GM19455 (cell line): Measurements from ENCODE around the gene TRMT1.

ENCODE experiments used
- ATAC-seq: cut with Tn5 transposase; IDR thresholded peaks from one replicate; pipeline ENCODE4 v1.9.1; 2021; ENCODE audit not compliant: unreplicated experiment

Gene TRMT1

DNA sequence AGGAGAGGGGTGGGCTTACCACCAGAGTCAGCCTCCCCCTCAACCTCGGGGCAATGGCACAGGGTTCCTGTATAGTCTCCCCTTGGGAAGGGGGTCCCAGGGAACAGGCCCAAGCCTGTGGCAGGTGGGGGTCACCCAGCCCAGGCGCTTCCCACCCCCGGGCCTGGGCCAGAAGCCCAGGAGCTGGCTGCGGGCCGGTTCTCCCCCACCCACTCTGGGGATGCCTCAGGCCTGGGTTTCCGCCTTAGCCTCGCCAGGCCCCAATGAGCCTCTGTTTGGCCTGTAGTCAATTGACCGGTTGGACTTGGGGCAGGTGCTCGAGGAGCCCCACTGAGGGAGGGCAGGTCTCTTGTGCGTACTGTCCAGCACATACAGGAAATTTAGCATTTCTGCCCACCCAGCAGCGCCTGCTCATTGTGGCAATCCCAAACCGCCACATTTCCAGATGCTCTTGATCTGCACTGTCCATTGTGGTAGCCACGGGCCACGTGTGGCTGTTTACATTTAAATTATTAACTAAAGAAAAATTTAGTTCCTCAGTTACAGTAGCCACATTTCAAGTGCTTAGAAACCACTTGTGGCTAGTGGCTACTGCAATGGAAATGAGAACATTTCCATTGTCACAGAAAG, 23.8 kb downstream of the TRMT1 start:
- no peak for ATAC-seq

DNA sequence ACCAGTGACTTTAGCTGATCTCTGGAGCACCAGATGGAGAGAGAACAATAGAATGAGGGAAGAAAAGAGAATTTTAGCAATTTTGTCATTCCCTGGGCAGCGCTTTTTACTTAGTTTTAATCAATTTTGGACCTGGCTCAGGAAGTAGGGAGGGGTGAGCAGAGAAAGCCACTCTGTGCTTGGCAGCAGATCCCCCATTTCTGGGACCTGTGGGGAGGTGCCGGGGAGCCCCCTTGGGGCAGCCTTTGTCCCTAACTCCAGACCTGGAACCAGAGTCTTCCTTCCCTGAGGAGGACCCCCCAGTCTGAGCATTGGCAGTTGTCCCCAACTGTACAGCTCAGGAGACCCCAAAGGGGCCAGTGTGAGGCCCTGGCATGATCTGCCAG, 24.4 kb downstream of the TRMT1 start:
- no peak for ATAC-seq

DNA sequence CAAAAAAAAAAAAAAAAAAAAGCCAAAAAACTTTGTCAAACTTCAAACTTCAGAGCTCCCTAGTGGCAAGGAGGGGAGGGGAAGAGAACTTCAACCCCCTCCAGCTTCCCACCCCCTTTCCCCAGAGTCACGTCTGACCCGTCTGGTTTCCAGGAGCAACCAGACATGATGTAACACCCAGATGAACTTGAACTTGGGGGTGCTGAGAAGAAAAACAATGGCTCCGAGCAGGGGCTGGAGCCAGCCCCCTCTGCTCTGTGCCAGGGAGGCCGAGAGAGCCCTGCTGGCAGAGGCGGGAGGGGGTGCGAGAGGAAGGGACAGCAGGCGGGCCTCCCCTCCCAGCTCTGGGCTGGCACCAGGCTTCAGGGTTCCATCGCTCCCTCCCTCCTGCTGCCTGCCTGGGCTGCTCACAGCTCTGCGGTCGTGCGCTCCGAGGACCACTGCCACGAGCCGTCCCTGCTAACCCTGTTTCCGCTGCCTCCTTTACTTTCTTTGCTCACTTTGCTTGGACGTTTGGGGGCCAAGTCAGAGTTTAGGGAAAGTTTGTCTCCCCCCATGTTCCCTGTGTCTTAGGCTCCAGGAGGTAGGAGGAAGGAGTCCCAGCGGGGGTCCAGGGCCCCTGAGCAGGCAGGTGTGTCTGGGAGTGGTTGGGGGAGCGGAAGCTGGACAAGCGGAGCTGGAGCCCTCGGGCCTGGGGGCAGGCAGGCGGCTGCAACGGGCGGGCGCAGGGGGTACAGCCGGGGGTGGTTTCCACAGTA, 25.0 kb downstream of the TRMT1 start:
- ATAC-seq: no peak

DNA sequence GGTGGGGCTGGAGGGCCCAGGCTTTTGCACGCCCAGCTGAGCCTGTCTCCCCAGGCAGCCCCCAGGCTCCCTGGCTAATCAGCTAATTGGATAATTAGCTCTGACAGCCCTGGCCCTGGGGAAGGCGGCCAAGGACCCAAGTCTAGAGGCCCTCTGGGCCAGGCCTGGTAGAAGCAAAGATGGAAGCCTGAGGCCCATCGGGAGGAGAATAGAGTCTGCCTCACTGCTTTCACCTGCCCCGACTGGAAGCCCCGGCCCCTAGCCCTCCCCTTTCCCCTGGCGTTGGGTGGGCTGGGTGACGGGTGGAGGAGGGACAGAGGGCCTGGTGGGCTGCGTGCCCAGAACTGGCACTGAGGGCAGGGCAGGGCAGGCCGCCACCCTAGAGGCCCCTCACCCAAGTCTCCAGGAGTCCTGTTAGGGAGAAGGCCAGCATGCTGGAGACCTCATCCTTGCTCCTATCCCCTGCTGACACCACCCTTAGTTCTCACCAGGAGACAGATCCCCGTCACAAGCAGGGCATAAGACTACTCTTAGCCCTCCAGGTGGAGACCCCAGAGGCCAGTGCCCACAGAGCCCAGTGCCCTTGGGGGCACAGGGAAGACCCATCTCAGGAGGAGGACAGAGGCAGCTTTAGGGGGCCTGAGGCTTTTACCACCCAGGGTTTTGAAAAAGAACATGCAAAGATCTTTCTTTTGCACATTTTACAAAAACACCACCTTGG, 25.9 kb downstream of the TRMT1 start:
- no peak for ATAC-seq

DNA sequence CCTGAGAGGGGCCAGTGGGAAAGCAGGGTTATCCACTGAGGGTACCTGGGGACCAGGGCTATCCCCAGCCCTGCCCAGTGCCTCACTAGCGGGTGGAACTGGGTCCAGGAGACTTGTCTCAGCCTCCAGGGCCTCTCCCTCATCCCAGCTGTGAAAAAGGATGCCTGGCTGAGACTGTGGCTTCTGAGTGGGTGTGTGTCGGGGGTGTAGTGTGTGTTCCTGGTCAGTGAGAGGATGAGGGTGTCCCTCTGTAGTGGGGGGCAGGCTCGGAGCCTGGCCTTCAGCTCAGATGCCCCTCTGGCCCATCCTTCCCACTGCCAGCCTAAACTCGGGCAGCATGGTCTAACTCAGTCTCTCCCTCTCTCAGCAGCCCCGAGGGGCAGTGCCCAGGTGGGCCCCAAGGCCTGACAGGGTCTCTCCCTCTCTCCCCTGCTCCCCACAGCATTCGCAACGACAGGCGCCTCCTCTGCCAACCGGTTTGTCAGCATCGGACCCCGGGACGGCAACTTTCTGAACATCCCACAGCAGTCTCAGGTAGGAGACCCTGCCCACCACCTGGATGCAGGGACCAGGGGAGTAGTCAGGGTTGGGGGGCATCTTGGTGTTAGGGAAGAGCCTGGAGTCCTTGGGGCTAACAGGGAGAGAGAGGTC, 26.6 kb downstream of the TRMT1 start:
- no peak for ATAC-seq

DNA sequence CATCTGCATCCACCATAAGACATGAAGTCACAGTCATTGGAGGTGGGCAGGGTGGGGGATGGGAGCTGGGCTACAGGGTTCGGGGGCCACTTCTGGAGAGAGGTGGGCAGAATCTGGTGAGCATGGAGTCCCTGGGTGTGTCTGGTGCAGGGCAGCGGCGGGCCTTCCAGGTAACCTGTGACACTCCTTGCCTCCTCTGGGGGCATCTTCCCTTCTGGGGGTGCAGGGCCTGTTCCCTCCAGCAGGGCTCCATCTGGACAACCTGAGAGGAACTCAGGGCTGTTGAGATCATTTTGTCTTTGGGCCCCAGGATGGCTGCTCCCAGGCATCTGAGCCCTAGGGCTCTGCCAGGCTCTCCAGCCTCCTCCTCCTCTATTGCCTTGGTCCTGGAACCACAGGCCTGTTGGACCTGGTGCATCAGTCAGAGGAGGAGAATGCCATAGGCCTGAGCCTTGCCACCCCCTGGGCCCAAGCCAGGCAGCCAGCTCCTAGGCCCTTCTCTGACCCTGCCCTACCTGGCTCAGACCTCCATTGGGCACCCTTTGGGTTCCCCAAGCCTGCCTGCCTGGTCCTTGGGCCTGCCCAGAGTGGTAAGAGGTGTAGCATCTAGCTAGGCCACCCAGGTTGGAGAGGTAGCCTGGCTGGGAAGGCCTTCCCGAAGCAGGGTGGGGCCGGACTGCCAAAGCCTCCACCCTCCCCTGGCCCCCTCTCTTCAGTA, 27.2 kb downstream of the TRMT1 start:
- ATAC-seq: no peak

DNA sequence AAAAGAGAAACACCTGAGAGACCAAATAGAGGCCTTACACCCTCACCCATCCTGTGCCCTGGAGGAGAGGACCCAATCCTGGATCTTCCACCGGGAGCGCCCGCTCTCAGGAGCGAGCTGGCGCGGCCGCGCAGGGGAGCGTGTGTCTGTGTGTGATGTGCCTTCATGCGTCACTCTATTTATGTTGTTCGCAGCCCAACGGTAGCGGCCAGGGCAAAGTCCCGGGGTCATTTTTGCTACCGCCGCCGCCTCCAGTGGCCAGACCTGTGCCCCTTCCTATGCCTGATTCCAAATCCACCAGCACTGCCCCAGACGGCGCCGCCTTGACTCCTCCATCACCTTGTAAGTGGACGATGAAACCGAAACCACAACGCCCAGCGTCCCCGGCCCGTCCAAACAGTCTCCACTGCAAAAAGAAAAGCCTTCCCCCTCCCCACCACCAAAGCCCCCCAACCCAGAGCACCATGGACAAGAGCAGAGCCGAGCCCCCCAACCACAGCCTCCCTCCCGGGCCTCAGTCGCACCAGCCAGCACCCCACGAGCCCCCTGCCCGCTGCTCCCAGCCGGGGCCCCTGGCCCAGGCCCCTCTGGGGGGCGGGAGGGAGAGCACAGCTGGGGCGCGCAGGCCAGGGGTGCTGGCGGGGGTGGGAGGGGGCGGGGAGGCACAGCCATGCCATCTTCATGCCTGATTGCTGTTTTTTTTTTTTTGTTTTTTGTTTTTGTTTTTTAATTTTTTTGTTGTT, 28.6 kb downstream of the TRMT1 start:
- ATAC-seq: no peak

DNA sequence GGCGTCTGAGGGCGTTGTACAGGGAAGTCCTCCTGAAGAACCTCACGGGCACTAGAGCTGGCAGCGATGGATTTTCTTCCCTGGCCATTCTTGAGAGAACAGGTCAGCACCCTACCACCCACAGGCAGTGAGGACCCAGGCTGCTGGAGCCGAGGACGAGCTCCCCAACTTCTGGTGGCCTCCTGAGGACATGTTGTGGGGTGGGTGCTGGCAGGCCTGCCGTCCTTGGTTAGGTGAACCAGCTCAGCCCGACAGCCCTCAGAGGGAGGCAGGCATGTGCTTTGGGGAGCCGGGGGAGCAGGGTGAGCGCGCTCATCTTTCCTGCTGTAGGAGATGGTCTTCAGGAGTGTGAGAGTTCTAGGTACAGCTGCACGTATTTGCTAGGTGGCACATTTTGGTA, 29.2 kb downstream of the TRMT1 start:
- ATAC-seq: no peak

DNA sequence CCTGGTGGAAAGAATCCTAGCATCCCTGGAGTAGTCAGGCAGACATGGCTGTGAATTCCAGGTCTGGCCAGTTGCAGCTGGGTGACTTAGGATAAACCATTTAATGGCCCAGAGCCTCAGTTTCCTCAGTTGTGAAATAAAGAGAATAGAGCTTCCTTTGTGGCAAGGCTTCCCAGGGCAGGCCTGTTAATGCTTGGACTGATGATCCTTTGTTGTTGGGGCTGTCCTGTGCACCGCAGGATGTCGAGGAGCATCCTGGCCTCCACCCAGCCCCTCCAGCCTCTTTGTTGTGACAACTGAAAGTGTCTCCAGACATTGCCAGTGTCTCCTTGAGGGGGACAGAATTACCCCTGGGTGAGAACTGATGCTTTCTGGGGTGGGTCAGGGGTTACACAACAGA, 30.2 kb downstream of the TRMT1 start:
- ATAC-seq: no peak

DNA sequence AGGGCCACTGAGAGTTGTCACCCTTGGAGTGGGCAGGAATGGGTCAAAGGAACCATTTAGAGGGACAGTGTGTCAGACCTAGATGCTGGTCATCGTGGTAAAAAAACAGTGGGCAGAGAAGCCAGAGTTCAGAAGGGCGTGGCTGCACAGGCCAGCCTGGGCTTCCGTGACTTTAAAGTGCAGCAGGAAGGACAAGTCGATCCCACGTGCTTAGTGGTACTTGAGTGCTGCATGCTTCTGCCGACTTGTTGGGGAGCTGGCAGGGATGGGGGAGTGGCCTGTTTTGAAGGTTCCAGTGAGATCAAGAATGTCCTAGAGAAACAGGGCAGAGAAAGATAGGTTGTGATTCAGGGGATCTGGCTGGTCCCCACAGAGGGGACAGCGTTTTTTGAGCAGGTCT, 30.9 kb downstream of the TRMT1 start:
- ATAC-seq: no peak

DNA sequence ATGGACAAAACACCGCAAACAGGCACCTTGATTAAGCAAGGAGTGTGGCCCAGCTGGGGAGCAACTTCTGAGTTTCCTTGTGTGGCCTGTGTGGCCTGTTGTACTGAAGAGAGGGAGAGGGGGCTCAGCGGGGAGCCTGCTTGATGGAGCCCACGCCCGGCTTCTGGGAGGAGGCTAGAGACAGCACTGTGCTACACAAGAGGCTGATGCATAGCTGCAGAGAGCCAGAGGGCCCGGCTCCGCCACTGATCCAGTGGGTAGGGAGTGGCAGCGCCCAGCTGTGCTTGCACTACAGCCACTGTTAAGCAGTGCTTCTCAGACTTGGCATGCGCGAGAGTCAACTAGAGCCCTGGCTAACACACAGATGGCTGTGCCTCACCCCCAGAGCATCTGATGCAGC, 32.9 kb downstream of the TRMT1 start:
- ATAC-seq: no peak

DNA sequence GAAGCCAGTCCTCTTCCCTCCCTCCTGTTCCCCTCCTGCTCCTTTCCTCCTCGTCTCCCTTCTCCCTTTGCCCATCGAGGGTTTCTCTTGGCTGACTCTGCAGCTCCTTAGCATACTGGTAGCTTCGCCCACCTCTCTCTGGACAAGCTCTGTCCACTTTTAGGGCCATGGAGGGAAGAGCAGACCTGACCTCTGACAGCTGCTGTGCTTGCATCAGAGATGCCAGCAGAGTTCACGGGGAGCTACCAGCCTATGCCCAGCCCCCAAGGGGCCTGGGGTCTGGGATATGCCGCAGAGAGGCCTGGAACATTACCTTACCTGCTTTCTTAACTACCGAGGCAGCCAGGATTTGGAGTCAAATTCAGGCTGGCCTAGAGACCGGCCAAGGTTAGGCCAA, 33.5 kb downstream of the TRMT1 start:
- no peak for ATAC-seq

DNA sequence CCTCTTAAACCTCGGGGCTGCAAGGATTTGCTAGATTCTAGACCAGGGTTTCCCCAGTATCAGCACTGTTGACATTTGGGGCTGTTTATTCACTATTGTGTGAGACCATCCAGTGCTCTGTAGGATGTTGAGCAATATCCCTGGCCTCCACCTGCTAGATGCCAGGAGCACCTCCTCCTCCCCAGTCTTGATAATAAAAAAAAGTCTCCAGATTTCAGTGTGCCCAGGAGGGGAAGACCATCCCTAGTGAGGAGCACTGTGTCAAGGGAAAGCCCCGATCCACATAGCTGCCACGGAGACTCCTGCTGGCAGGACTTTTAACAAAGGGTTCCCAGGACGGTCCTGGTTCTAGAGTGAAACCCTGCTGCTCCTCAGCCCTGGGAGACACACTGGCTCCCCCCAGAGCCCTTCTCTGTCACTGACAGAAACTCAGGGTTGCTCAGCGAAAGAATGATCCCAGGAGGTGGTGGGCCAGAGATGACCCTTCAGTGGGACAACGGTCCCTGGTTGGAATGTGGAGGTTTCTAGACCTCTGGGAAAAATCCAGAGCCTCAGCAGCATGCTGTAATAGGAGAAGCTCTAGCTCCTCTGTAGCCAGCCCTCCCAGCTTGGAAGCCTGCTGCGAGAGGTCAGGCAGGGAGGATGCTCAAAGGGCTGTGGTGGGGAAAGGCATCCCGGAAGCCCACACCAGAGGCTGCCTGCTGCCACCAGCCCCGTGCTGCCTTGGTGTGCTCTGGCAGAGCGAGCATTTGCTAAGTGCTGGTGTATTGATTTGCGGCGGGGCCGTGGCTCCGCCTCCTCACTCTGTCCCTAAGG, 34.1 kb downstream of the TRMT1 start:
- no peak for ATAC-seq

DNA sequence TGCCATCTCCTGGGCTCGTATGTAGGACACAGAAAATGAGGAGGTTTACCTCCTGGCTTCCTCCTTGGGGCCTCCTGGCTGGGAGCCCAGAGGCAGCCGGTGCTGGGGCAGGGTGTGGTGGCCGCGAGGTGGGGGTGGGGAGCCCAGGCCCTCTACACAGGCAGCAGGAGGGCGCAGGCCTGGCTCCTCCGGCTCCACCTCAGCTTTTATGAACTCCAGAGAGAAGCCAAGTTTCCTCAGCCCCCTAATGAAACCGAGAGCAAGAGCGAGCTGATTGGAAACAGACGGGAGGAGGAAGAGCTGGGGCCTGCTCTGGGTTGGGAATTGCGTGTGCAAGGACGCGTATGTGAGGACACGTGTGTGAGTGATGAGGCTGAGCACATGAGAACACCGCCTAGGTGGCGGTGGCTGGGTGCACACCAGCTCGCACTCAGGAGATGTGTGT, 37.0 kb downstream of the TRMT1 start:
- no peak for ATAC-seq

DNA sequence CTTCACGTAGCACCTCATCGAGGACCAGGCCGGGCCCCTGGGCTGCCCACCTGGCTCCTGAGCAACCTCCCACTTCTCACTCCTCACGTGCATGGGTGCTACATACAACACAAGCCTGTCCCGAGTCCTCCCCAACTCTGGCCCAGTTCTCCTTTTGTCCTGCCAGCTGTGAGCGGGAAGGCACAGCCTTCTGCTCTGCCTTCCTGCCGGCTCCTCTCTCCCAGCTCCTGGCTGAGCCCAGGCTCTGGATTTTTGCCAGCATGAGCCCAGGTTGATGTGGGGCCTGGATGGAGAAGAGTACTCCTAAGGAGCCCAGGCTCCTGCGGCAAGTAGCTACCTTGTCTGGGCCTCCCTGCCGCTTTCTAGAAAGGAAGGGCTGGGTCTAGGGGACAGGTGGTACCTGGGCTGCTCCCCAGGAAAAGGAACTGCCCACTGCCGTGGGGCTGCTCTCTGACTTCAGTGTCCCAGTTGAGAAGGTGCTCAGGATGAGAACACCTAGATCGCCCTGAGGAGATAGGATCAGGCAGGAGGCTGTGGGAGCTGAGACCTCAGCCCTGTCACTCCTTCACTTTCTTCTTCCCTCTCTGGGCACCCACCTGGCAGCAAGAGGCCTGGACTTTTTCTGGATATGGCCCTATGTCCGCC, 37.5 kb downstream of the TRMT1 start:
- ATAC-seq: no peak

DNA sequence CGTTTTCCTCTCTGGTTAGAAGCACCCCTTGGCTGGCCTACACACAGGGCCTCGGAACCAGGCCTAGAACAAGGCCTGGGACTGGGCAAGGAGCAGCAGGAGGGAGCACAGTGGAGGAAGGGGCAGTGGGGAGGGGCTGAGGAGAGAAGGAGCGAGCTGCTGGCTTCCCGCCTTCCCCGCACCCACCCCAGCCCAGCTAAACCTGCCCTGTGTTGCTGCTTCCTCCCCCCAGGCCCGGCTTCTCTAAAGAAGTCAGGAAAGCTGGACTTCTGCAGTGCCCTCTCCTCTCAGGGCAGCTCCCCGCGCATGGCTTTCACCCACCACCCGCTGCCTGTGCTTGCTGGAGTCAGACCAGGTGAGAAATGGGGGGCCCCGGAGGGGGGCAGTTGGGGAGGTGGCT, 38.2 kb downstream of the TRMT1 start:
- ATAC-seq: no peak

DNA sequence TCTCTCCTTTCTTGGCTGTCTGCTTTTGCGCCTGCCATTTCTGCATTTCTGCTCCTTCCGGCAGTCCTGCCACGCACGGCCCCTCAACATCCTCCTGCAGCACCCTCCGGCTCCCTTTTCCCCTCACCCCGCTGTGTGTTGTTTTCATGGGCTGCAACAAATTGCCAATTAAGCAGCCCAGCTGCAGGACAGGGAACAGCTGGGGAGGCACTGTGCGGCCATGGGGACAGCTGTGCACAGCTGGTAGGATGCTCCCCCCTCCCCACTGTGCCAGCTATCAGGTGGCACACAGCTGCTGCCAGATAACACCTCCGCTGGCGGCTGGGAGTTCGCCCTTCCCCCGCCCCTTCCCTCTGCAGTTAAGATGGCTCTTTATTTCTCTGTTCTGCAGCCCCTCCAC, 39.3 kb downstream of the TRMT1 start:
- ATAC-seq: no peak

DNA sequence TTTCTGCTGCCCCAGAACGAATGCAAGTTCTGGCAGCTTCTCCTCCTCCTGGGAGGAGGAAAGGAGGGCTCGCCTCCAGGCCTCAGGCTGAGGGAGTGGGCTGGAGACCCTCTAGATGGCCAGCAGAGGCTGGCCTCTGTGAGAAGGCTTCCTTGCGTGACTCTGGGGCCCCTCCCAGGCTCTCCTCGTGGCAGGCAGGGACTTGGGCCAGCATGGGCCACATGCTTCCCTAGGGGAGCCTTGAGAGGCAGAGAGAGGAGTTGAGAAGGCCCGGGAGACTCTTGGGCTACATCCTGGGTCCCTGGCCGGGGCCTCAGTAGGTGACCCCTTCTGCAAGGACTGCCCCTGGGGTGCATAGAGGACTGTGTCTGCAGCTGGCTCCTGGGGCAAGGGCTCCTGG, 39.8 kb downstream of the TRMT1 start:
- no peak for ATAC-seq

DNA sequence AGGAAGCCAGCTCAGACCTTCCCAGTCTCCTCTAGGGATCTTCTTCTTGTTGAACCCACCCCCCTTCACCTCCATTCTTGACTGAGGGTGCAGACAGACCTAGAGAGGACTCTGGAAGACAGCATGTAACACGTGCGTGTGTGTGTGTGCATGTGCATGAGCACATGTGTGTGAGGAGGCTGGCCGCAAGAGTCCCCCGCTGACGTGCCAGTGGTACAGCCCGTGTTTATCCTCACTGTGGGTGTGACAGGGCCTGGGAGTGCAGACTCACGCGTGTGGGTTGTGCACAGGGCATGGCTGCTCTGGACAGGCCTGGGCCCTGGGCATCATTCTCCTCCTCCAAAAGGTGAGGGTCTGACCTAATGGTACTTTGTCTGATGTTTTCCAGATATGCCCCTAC, 40.2 kb downstream of the TRMT1 start:
- no peak for ATAC-seq
